Spleen (tissue), 7 donors: Measurements from ENCODE around the gene RAB1A.

Experiments used
- POLR2A ChIP-seq, 3 donors: fragments of 450-650 bp; IDR thresholded peaks; one replicate each; pipeline ENCODE4 v1.5.1; 2017; ENCODE audit warnings: antibody characterized with exemption in 3 of 3, mild to moderate bottlenecking in 1 of 3
- TF ChIP-seq, protein P1 (sequence below), 11 experiments: fragments of 200-600 bp in 7 of 11; fragments of 450-650 bp in 4 of 11; sonication (generic) in 4 of 11; IDR thresholded peaks in 8 of 11; conservative IDR thresholded peaks in 3 of 11; 1 replicate in 7 of 11; 2 replicates in 4 of 11; pipeline versions ENCODE4 v1.4.0 to v1.8.0; 2016 to 2021; ENCODE audit warnings: antibody characterized with exemption in 11 of 11, inconsistent platforms in 4 of 11, mild to moderate bottlenecking in 1 of 11
- donor health status: DM: no; HTN: no; CAD: no; lungs with moderate emphysema.
- donor health status: DM: no; HTN: no; CAD: no.
- donor health status: DM: no; HTN: no; CAD: no.

DNA sequence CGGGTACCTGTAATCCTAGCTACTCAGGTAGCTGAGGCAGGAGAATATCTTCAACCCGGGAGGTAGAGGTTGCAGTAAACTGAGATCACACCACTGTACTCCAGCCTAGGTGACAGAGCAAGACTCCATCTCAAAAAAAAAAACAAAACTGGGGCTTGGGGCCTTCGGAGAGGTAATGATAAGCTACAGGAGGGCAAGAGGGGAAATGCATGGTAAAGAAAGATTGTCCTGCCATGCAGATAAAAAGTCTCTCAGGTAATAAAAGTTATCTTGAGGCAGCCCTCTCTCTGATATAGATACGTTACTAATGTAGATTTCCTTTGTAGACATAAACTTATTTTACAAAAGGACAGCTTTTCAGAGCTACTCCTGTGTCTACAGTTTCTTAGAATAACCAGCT lies 3.7 kb upstream of the RAB1A start:
- TF ChIP-seq, protein P1, sequence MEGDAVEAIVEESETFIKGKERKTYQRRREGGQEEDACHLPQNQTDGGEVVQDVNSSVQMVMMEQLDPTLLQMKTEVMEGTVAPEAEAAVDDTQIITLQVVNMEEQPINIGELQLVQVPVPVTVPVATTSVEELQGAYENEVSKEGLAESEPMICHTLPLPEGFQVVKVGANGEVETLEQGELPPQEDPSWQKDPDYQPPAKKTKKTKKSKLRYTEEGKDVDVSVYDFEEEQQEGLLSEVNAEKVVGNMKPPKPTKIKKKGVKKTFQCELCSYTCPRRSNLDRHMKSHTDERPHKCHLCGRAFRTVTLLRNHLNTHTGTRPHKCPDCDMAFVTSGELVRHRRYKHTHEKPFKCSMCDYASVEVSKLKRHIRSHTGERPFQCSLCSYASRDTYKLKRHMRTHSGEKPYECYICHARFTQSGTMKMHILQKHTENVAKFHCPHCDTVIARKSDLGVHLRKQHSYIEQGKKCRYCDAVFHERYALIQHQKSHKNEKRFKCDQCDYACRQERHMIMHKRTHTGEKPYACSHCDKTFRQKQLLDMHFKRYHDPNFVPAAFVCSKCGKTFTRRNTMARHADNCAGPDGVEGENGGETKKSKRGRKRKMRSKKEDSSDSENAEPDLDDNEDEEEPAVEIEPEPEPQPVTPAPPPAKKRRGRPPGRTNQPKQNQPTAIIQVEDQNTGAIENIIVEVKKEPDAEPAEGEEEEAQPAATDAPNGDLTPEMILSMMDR (IDR thresholded peaks at IDR 0.05 in 8 of 11, conservative IDR thresholded peaks at IDR 0.05 in 3 of 11): no peak
- no peak for TF ChIP-seq POLR2A (IDR thresholded peaks at IDR 0.05)
